RPMI8226 (cell line): ENCODE results near the gene SUMO3.

Experiments
- DNase-seq: peaks from one replicate; pipeline ENCODE4 v3.0.0-alpha.2; 2015

The SUMO3 gene

DNA sequence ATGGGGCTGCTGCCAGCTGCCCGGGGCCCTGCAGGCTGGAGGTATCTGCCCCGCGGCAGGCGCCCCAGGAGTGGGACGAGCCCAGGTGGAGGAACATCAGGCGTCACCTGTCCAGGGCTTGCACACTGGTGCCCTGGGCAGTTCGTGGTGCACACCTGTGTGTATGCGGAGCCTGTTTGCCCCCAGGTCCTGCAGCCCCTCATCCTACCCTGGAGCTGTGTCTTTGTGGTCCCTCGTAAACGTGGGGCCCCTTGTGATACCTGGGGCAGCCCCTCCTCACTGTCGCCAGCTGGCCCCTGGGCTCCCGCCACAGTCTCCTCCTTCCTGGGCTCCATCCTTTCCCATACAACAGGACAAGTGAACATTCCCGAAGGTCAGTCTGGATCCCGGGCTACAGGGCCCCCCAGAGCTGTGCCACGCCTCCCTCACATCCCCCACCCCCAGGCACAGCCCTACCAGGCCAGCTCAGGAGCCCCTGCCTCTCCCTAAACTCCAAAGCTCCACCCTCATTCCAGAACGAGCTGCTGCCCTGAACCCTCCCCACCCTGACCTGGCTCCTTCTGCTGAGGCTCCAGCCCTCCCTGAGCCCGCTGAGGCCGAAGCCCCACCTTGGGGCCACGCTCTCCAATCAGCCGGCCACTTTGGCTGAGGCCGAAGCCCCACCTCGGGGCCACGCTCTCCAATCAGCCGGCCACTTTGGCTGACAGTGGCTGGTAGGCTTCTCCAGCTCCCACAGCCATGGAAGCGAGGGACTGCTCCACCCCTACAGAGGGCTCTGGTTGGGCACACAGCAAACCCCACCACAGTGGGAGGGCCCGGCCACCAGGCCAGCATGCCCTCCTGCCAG, 58.9 kb downstream of the SUMO3 start:
- no peak for DNase-seq

DNA sequence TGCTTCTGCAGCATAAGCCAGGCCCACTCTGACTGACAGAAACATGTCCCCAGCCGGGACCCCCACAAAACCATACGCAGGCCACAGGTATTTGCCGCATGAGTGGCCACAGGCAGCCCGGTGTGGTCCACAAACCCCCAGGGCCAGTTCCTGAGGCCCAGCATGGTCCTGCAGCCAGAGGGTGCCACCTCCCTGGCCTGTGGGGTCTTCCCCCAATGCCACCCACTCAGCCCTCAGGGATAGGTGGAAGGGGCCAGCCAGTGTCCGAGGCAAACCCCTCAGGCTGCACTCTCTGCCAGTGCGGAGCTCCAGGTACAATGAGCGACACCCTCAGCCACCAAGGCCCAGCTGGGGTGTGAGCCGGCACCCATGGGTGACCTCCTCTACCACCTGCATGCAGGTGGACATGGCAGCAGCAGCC, 59.7 kb downstream of the SUMO3 start:
- DNase-seq = no peak

DNA sequence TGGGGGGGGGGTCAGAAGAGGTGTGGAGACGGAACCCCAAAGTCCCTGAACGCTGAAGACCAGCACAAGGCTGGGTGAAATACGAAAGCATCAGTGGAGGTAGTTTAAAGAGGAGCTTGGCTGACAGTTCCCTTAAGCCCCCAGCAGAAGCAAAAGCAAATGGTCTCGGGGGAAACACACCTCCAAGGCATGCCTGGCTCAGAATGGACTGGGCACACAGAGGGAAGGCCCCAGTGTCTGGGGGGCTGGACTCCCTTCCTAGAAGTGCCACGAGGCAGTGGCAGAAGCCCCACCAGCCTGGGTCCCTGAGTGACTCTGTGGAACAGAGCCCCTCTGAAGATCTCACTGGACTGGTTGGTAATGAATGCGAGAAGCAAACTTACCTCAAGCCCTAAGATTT, 60.1 kb downstream of the SUMO3 start:
- no peak for DNase-seq

DNA sequence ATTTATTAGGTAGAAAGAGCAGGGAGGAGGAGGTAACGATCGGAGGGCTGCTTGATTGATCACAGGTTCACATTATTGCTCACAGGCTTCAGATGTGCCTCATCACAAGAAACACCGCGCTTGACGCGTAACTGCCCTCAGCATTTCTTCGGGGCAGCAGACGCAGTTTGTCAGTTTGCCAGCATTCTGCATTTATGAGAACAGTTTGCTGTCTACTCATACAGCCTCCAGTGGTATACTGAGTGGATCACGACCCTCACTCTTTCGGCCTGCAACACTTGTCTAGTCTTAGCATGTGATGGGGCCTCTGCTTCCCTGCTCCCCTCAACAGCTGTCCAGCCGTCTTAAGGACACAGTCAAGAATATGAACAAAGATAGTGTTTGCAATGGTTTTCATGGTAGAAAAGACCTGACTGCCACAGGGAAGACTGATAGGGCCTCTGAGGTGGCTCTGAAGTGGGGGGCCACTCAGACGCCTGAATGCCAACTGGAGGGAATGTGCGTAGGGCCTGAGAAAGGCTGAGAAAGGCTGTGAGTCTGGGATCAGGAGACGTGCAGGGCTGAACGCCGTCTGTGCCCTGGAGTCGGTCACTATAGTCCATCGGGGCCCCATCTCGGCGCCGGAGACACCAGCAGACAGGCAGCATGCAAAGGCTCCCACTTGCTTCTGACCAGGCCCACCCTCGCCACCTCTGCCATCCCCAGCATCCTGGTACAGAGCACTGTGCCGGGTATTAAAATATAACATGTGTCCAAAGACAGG, 61.3 kb downstream of the SUMO3 start:
- DNase-seq = no peak
